GM18907 (cell line): ENCODE data around the gene DNAJC22.
A peak's percentile ranks its signal among the peaks of the same experiment; 100 is the strongest.

Experiments used
- ATAC-seq: cut with Tn5 transposase; IDR thresholded peaks from one replicate; pipeline ENCODE4 v1.9.1; 2021; ENCODE audit warnings: mild to moderate bottlenecking, moderate library complexity; ENCODE audit not compliant: unreplicated experiment

The DNAJC22 gene

DNA sequence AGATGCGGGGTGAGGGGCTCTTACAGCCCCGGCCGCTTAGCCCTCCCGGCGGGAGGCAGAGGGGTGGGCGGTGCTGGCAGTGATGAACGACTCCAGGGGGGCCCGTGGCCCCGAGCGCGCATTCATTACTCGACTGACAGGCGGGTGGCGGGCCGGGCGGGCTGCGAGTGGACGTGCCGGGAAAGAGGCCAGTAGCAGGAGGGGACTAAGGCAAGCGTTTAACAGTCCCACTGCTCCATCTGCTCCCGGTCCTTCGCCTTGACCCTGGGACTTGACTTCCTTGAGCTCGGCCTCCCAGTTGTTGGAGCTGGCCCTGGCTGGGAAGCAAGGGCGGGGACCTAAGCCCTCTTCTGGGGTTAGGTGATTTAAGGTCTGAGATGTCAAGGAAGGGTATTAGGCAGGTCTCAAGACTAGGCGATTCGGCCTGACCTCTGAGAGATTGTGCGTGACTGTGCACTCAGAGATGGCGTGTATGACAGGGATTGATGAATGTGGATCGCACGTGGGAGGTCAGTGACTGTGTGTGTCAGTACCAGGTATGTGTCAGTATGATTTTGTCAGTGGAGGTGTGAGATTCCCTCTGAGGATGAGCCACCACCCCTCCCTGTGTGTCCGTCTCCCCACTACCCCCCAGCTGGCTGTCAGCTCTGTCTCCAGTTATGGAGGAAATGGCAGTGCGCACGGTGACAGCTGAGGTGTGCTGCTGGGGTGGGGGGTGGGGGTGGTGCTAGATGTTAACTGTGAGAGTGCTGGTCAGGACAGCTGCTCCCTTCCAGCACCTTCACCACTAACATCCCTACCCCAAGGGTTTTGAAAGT lies 3.6 kb upstream of the DNAJC22 start:
- no peak for ATAC-seq

DNA sequence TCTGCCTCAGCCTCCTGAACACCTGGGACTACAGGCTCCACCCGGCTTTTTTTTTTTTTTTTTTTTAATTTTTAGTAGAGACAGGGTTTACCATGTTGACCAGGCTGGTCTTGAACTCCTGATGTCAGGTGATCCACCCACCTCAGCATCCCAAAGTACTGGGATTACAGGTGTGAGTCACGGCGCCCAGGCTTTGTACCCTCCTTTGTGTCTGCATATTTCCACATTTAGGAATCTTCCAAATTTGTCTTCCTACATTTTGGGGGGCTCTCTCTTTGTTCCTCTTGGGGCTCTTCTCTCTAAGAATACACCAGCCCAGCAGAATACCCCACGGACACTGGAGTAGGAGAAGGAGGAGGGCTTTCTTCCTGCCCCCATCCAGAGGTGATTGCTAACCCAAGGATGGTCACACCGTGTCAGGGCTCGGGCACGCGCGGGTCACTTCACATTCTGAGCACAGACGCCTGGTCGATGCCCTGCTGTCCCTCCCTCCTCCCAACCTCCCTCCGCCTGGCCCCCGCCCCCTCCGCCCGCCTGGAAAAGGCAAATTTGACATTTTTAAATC lies 2.1 kb upstream of the DNAJC22 start:
- ATAC-seq: no peak

DNA sequence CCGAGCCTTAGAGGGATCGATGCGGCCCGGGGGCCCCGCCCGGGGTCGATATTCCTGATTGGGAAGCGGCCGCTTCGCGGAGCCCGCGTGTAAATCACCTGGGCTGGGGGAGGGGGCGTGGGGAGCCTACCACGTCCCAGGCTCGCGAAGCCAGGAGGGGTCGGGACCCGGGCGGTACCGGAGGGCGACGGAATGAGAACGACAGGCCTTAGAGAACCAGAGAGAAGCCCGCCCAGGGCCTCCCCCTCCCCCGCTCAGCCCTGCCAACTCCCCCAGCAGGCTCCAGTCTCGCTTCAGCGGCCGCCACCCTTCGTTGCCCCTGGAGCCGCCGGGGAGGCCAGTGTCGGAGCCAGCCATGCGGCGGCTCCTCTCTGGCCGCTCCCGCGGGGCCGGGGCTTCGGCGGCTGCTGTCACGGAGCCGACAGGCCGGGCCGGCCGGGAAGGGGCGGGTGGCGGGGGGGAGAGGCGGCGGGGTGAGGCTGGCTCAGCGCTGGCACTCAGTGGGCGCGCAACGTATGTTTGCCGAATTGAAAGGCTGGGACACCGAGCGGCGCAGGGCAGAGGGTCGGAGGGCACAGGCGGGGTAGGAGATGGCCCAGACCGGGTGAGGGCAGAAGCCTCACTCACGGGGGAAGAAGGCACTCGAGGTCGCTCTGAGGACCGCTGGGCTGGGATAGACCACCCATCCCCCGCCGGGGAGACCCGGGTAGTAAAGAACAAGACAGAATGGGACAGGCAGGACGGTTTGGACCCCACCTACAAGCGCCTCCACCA lies 1.4 kb upstream of the DNAJC22 start:
- ATAC-seq: no peak

DNA sequence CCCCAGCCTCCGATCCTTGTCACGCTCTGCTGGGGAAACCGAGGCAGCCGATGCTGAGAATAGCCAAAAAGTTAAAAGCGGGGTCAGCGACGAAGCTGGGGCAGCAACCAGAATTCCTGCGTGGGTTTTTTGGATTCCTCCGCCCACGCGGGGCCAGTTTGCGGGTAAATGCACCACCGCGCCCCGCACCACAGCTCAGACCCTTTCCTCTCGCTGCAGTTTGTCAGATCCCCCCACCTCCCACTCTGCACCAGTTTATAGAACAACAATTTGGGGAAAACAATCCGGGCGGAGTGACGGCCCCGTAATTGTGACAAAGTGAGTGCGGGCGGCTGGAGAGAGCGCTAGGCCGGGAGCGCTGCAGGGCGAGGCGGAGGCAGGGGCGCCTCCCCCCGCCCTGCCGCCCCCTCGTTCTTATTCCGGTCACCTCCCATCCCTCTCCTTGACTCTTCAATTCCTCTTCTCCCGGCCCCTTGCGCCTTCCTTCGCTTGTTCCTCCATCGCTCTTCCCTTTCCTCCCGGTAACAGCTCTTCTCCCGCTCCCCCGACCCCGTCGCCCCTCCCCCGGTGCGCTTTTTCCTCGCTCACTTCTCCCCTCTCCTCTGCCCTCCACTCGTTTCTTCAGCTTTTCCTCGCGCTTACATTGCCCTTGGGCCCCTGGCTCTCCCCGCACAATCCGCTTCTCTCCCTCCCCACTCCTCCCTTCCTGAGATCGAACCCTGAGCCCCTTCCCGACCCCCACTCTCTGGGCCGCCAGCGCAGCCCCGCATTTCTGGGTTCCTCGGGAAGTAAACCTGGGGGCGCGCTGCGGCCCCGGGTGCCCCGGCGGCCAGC lies 646 bp upstream of the DNAJC22 start:
- ATAC-seq: no peak

DNA sequence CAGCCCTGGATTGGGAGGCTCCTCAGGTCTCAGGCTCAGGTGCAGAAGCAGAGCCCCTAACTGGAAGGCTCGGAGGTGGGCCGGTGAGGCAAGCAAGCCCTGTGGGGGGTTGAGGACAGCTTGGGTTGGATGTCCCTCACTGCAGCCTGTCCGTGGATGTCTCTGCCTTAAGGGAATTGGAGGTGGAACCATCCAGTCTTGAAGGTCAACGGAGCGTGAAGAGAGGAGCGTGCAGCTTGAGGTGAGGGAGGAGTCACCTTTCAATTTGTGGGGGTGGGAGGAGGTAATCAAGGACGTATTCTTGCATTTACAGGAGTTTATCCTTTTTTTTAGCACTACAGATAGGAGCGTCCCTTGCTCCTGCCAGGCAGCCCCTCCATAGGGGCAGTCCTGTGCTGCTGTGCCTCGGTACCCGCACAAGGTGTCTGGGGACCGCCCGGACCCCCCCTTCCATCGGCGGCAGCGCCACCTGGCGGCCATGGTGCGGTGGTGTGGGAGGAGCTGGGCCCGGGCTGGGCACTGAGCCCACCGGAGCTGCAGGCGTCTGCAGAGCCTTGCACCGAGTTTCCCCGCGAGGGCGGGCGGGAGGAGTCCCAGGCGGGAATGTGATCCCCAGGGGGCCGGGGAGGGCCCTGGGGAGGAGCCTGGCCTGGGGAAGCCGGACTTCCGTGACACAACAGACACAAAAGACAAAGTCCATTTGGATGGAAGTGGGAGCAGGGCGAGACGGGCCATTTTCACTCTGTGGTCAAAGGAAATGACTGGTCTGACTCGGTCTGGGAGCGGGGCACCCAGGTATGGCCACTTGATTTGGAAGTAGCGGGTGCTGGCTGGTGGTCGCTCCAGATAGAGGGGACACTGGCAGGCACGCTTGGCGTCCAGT lies 864 bp downstream of the DNAJC22 start:
- no peak for ATAC-seq

DNA sequence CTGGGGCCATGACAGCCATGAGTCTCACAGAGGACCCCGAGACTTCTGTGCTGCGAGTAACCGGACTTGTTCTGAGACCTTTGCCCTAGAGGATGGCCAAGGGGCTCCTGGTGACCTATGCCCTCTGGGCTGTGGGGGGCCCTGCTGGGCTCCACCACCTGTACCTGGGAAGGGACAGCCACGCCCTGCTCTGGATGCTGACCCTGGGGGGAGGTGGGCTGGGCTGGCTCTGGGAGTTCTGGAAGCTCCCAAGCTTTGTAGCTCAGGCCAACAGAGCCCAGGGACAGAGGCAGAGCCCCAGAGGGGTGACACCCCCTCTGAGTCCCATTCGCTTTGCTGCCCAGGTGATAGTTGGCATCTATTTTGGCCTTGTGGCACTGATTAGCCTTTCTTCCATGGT lies 2.1 kb downstream of the DNAJC22 start:
- ATAC-seq: no peak

DNA sequence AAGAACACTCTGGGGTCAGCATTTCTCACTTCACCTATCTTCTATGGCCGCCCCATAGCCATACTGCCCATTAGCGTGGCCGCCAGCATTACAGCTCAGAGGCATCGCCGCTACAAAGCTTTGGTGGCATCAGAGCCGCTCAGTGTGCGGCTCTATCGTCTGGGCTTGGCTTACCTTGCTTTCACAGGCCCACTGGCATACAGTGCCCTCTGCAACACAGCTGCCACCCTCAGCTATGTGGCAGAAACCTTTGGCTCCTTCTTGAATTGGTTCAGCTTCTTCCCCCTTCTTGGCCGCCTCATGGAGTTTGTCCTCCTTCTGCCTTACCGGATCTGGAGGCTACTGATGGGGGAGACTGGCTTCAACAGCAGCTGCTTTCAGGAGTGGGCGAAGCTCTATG lies 2.6 kb downstream of the DNAJC22 start:
- no peak for ATAC-seq

DNA sequence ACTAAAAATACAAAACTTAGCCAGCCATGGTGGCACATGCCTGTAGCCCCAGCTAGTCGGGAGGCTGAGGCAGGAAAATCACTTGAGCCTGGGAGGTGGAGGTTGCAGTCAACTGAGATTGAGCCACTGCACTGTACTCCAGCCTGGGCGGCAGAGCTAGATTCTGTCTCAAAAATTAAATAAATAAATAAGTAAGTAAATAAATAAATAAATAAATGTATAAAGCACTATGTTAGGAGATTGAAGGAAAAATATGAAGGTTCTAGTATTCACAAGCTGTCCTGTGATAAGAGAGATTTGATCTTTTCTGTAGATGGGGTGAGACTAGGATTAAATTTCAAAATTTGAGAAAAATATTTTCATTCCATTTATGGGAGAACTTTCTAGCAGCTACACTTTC lies 5.7 kb downstream of the DNAJC22 start:
- no peak for ATAC-seq

DNA sequence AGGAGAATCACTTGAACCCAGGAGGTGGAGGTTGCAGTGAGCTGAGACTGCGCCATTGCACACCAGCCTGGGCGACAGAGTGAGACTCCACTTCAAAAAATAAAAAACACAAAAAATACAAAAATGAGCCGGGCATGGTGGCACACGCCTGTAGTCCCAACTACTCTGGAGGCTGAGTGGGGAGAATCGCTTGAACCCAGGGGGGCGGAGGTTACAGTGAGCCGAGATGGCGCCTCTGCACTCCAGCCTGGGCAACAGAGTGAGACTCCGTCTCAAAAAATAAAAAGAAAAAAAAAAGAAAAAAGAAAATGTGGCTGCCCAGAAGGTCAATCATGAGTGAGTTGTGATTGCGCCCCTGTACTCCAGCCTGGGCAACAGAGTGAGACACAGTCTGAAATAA lies 9.2 kb downstream of the DNAJC22 start:
- no peak for ATAC-seq

DNA sequence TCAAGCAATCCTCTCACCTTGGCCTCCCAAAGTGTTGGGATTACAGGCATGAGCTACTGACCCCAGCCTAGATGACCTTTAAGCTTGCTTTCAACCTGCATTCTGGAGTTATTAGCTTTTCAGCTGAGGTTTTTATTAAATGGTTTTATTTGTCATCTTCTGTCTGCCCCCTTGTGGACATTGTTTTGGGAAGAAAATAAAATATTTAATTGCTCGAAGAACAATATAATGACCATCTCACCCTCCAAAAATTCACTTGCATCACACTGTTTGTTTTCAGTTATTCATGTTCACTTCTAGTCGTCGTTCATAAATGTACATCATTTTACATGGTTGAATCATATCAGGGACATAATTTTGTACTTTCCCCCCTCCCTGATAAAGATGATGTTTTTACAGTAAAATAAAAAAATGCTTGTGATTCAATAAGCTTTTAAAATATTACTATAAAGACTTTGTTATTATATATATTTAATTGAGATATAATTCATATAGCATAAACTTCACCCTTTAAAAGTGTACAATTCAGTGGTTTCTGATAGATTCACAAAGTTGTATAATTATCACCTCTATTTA lies 10.5 kb downstream of the DNAJC22 start:
- ATAC-seq: no peak

DNA sequence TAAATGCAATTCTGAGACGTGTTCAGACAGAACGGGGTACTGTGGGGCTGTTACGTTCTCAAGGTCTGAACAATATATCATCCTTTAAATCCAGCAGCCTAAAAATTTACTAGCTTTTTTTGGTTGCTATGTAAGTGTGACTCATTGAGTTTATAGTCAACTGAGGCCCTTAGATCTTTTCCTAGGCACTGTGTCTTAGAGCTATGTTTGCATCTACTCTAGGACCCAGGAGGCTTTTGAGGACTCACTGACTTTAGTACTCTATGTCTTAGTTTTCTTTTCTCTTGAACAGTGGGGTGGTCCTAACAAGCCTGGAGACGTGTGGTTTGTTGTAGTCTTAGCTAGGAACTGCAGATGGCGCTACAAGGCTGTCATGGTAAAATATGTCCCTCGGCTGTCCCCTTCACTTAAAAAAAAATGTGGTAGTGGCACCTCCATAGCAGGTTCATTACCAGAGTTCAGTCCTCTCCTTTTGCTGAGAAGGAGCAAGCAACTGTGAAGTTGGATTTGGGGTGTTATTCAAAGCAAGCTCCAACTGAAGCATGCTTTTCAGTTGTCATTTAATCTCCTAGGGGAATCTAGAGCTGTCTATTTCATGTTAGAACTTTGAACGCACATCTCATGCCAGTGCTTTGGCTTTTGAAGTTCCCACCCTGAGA lies 11.9 kb downstream of the DNAJC22 start:
- peak; percentile 51 for ATAC-seq

DNA sequence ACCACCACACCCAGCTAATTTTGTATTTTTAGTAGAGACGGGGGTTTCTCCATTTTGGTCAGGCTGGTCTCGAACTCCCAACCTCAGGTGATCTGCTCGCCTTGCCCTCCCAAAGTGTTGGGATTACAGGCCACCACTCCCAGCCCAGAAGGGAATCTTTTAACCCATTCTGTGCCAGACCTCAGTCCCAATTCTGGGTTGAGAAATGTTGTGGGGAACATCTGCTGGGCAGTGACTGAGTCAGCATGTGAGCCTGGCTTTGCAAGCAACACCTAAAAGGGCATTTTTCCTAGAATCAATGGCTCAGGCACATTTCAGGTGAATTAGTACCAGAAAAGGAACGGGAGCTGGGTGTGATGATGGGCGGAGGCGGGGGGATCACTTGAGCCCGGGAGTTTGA lies 13.0 kb downstream of the DNAJC22 start:
- no peak for ATAC-seq

DNA sequence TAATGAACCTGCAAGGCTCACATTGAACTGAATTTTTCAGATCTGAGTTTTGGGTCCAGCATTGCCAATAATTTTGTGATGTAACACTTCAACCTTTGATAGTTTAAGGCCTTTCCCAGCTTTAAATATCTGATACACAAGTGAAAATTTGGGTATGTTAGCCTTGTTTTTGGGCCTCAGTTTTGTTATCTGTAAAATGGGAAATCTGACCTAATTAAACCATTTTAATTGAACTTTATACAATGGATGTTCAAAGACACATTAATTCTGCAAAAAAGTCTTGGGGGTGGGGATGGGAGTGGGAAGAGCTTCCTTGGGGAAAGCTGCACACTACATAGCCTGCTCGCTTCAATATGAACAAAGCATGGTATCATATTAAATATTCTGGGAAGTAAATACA lies 15.4 kb downstream of the DNAJC22 start:
- no peak for ATAC-seq

DNA sequence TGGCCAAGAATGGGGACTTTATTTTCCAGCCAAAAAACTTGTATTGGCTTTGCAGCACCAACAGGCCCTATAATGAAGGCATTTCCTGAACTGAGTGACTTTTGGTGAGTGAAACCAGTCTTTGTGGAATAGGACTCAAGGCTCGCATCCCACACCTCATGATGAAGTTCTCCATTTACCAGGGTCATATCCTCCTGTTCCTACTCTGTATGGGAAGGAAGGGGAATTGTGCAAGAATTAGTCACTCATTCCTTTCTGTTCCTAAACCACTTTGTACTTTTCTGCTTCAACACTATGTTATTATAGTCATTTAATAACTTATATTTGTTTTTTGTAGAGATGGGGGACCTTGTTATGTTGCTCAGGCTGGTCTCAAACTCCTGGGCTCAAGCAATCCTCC lies 18.3 kb downstream of the DNAJC22 start:
- no peak for ATAC-seq

DNA sequence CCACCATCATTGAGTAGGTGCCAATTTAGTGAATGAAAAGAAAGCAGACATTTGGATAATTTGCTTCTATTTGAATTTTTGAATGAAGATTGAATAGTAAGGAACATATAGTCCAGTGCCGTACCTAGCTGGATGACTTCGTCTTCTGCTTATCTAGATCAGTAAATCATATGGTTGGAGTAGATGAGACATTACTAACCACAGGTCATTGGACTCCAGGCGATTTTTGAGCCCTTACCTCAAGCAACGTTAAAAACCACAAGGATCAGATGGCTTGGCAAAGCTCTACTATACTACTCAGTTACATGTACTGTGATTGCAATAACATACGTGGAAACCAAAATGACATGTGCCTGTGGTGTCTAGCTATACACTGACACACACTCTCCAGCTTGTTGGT lies 18.9 kb downstream of the DNAJC22 start:
- ATAC-seq: no peak

DNA sequence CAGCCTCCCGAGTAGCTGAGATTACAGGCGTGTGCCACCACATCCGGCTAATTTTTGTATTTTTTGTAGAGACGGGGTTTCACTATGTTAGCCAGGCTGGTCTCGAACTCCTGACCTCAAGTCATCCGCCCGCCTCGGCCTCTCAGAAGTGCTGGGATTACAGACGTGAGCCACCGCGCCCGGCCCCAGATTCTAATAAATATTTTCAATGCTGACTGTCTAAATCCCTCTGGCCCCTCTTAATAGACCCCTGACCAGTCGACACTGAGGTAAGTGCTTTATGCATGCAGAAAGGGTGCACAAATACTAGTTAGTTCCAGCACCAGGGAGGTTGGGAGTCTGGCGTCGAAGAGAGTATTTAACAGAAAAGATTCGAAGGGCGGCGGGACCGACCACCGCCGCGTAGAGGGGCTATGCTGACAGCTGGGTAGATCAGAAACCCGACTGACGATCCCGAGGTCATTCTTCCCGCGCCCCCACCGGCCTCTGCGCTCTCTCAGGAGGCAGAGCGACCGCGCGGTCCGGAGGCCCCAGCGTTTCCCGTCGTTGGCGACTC lies 19.5 kb downstream of the DNAJC22 start:
- ATAC-seq: peak; percentile 16

DNA sequence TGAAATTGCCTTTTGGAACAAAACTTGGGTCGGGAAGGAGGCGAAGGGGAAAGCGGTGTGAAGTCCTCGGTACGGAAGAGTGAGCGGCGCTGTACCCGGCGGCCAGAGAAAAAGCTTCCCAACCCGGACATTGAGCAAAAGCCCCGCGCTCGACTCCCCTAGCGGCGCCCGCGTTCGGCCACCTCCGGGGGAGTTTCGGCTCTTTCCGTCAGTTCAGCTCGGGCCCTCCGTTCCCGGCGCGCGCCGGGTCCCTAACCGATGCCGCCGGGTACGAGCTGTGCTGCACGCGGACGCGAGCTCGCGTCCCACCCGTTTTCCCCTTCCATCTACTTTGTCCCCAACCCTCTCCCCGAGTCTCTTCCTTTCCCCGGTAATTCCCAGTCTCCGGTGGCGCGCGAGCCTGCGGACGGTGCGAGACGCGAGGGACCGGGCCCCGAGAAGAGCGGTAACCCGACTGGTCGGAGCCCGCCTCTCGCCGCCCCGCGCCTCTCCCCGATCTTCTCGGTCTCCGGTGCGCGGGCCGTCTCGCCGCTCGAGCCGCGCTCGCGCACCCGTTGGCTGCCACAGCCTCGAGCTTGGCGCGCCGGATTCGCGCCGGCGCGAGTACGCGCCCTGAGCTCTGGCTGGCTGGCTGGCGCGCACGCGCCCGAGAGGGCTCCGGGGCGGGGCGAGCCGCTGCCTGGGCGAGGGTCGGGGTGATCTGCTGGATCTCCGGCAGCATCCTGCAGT lies 20.1 kb downstream of the DNAJC22 start:
- ATAC-seq: peak; percentile 69
